ENCODE data around the gene BRD1. TPM values are rescaled to one million over a fixed set of nuclear protein-coding genes. Genes with fewer than 3 reads are reported as not detected.

BRD1 gene
- polyA plus RNA-seq, 1 experiment: 4.6 TPM

- POLR2A ChIA-PET: no interaction called here
Measured at GRCh38 chr22:49799431-49800075, 28.1 kb downstream of the BRD1 start.

GRCh38 chr22:49798486-49799151, 29.1 kb downstream of the BRD1 start:
- no peak for DNase-seq (ENCODE audit: low read depth)
- Histone ChIP-seq H3K27me3 (ENCODE audit: control insufficient read depth, insufficient read depth, low read length) (no peaks in the 10 kb centered on the region), H3K36me3 (ENCODE audit: control insufficient read depth, insufficient read depth, low read length) (peaks cover 46% of the 10 kb centered on the region), H3K4me3 (ENCODE audit: low read depth, low read length) (no peak overlapping the region)
- TF ChIP-seq CTCF (IDR thresholded peaks at IDR 0.05; ENCODE audit: insufficient read depth, low read depth, low read length): no peak
- POLR2A ChIA-PET: no interaction called here
- CTCF ChIA-PET: interaction anchor here (0.6 kb wide), 2 partner anchors 35 to 116 kb away, joined by 3 read pairs; no protein-coding TSS in a partner anchor

More at GRCh38 chr22:49799431-49800075, 28.1 kb downstream of the BRD1 start:
- no peak for TF ChIP-seq CTCF (IDR thresholded peaks at IDR 0.05; ENCODE audit: insufficient read depth, low read depth, low read length)
- no peaks in the 10 kb centered on the region for H3K27me3 ChIP-seq (ENCODE audit: control insufficient read depth, insufficient read depth, low read length)
- H3K36me3 ChIP-seq (ENCODE audit: control insufficient read depth, insufficient read depth, low read length): peaks cover 41% of the 10 kb centered on the region
- CTCF ChIA-PET: no interaction called here
- H3K4me3 ChIP-seq (ENCODE audit: low read depth, low read length): no peak overlapping the region
- DNase-seq (ENCODE audit: low read depth): no peak

GRCh38 chr22:49797706-49798105, 30.0 kb downstream of the BRD1 start:
- H3K27me3 ChIP-seq (ENCODE audit: control insufficient read depth, insufficient read depth, low read length): no peaks in the 10 kb centered on the region
- H3K4me3 ChIP-seq (ENCODE audit: low read depth, low read length): no peak overlapping the region
- DNase-seq (ENCODE audit: low read depth): no peak
- peaks cover 47% of the 10 kb centered on the region for H3K36me3 ChIP-seq (ENCODE audit: control insufficient read depth, insufficient read depth, low read length)
- ChIA-PET CTCF (no interaction called here), POLR2A (no interaction called here)
- TF ChIP-seq CTCF (IDR thresholded peaks at IDR 0.05; ENCODE audit: insufficient read depth, low read depth, low read length): no peak

GRCh38 chr22:49796596-49797270, 30.9 kb downstream of the BRD1 start:
- POLR2A ChIA-PET: no interaction called here

More at GRCh38 chr22:49796596-49797270, 30.9 kb downstream of the BRD1 start:
- Histone ChIP-seq H3K36me3 (ENCODE audit: control insufficient read depth, insufficient read depth, low read length) (peaks cover 54% of the 10 kb centered on the region), H3K27me3 (ENCODE audit: control insufficient read depth, insufficient read depth, low read length) (no peaks in the 10 kb centered on the region), H3K4me3 (ENCODE audit: low read depth, low read length) (no peak overlapping the region)
- DNase-seq (ENCODE audit: low read depth): no peak
- CTCF ChIA-PET: no interaction called here
- TF ChIP-seq CTCF (IDR thresholded peaks at IDR 0.05; ENCODE audit: insufficient read depth, low read depth, low read length): no peak

All from BJ (cell line).